H1 (cell line): ENCODE data around the gene TIMM9. TPM values are rescaled to one million over a fixed set of nuclear protein-coding genes. Genes with fewer than 3 reads are reported as not detected.

Experiments used
- EGR1 ChIP-seq: IDR thresholded peaks from 2 replicates; pipeline ENCODE4 v1.6.1; 2011; ENCODE audit warnings: low read depth, low read length, borderline replicate concordance
- HDAC6 ChIP-seq: IDR thresholded peaks from one replicate; pipeline ENCODE4 v1.7.1; 2012; ENCODE audit warnings: low read depth, mild to moderate bottlenecking, inconsistent platforms, low read length, moderate library complexity
- RAD21 ChIP-seq, 2 experiments: IDR thresholded peaks in 1 of 2; conservative IDR thresholded peaks in 1 of 2; 2 replicates each; pipeline ENCODE4 v1.6.1; 2011; ENCODE audit warnings: low read depth in 2 of 2, low read length in 2 of 2, improper control_type of control experiment in 1 of 2, inconsistent platforms in 1 of 2, mild to moderate bottlenecking in 1 of 2, moderate library complexity in 1 of 2
- TCF12 ChIP-seq: IDR thresholded peaks from 2 replicates; pipeline ENCODE4 v1.6.1; 2011; ENCODE audit warnings: low read depth, mild to moderate bottlenecking, low read length
- polyA plus RNA-seq, 7 experiments: library from polyadenylated mRNA; depleted of rRNA in 3 of 7; stranded (reverse) in 5 of 7; unstranded in 2 of 7; fragments of >200 nt in 5 of 7; fragments of 200-250 nt in 2 of 7; gene quantifications; 1 replicate in 5 of 7; 2 replicates in 1 of 7; 4 replicates in 1 of 7; pipeline versions ENCODE4 v1.2.1 to v1.2.3, GENCODE V29; 2011 to 2013; ENCODE audit warnings: missing spikeins in 2 of 7, mixed read lengths in 2 of 7
- total RNA-seq: library from RNA; stranded (reverse); fragmentation: NEBNext Ultra II Directional; extraction: Animal tissue kit (Norgen Biotek cat#: 25700); gene quantifications from 2 replicates; pipeline ENCODE4 v1.2.1, GENCODE V29; 2021

The TIMM9 gene
- total and polyA plus RNA-seq, 2 of the 8 experiments (the other 6 are each of a cell fraction or from before 2014, with no cell fraction given) = 24.0 to 52.2 TPM

DNA sequence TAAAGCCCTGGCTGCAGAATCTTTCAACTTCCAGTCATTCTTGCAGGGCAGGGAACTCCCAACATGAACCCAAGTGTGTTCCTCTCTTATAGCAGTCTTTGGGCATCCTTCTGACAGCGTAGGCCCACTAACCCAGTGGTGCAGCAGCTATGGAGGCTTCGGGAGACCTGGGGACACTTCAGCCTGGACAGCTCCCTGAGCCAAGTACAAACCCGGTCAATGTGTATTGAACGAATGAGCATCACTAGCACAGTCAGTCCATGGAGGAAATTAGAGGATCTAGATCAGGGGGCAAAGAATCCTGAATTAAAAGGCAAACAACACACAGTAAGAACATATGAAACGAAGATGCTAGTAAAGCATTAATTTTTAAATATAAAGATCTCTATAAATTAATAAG, 42.0 kb upstream of the TIMM9 start (continued):
- TF ChIP-seq RAD21 (IDR thresholded peaks at IDR 0.05 in 1 of 2, conservative IDR thresholded peaks at IDR 0.05 in 1 of 2; ENCODE audit: low read depth in 2 of 2, low read length in 2 of 2) = no peak
- no peak for TF ChIP-seq HDAC6
- no peak for TF ChIP-seq TCF12
- no peak for TF ChIP-seq EGR1
